Measurements from ENCODE around the gene CYLD.

DNA sequence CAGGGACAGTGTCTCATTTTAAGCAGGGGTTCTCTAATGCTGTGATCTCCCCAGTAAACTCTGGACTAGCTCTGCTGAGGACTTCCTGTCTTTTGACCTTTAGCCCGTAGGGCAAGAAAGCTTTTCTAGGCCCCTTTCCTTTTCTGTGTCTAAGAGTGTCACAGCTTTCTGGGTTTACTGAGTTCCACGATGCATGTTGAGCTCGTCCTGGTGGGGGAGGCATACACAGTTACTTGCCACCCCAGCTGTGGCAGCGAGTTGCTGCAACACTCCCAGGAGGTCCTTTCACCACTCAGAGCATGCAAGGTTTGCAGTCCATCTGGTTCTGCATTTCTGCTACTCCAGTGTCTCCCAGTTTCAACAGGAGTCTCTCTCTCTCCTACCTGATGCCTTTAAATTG, 24.8 kb upstream of the CYLD start:
- TF ChIP-seq, protein P1, sequence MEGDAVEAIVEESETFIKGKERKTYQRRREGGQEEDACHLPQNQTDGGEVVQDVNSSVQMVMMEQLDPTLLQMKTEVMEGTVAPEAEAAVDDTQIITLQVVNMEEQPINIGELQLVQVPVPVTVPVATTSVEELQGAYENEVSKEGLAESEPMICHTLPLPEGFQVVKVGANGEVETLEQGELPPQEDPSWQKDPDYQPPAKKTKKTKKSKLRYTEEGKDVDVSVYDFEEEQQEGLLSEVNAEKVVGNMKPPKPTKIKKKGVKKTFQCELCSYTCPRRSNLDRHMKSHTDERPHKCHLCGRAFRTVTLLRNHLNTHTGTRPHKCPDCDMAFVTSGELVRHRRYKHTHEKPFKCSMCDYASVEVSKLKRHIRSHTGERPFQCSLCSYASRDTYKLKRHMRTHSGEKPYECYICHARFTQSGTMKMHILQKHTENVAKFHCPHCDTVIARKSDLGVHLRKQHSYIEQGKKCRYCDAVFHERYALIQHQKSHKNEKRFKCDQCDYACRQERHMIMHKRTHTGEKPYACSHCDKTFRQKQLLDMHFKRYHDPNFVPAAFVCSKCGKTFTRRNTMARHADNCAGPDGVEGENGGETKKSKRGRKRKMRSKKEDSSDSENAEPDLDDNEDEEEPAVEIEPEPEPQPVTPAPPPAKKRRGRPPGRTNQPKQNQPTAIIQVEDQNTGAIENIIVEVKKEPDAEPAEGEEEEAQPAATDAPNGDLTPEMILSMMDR (IDR thresholded peaks at IDR 0.05) = no peak
- TF ChIP-seq POLR2A (IDR thresholded peaks at IDR 0.05) = no peak

All from heart left ventricle (tissue), 13 donors.